Adrenal gland (tissue), 12 donors: ENCODE data around the gene LAPTM5. TPM values are rescaled to one million over a fixed set of nuclear protein-coding genes. Genes with fewer than 3 reads are reported as not detected.
A peak's percentile ranks its signal among the peaks of the same experiment; 100 is the strongest.

ENCODE experiments used
- DNase-seq, 7 donors: peaks; one replicate each; pipeline ENCODE4 v3.0.0-alpha.2; 2019 to 2020
- H3K27ac ChIP-seq, 5 donors: fragments of 200-600 bp; sonication (generic) in 4 of 5; 1 replicate in 3 of 5; 2 replicates in 2 of 5; pipeline versions ENCODE4 v1.5.1 to v1.8.0; 2016 to 2020; ENCODE audit warnings: mild to moderate bottlenecking in 1 of 5
- H3K27me3 ChIP-seq: fragments of 200-600 bp; 2 replicates; pipeline ENCODE4 v1.8.0; 2021
- H3K36me3 ChIP-seq, 2 donors: fragments of 200-600 bp; replicated peaks in 1 of 2; 1 replicate in 1 of 2; 2 replicates in 1 of 2; pipeline versions ENCODE4 v1.5.1 to v1.8.0; 2018 to 2022
- H3K4me1 ChIP-seq, 2 donors: fragments of 200-600 bp; replicated peaks in 1 of 2; 1 replicate in 1 of 2; 2 replicates in 1 of 2; pipeline versions ENCODE4 v1.5.1 to v1.8.0; 2018 to 2021
- H3K4me3 ChIP-seq, 4 donors: fragments of 200-600 bp; sonication (generic) in 3 of 4; one replicate each; pipeline ENCODE4 v1.5.1; 2016 to 2018
- H3K9me3 ChIP-seq, 3 donors: fragments of 200-600 bp; sonication (generic) in 1 of 3; replicated peaks in 1 of 3; 1 replicate in 2 of 3; 2 replicates in 1 of 3; pipeline versions ENCODE4 v1.5.1 to v1.8.0; 2016 to 2021
- CTCF ChIP-seq, 6 experiments: fragments of 450-650 bp in 4 of 6; fragments of 200-600 bp in 2 of 6; sonication (generic) in 1 of 6; IDR thresholded peaks; 1 replicate in 5 of 6; 2 replicates in 1 of 6; pipeline versions ENCODE4 v1.5.1 to v1.8.0; 2016 to 2021; ENCODE audit warnings: antibody characterized with exemption in 6 of 6, mild to moderate bottlenecking in 2 of 6, moderate library complexity in 1 of 6
- POLR2A ChIP-seq, 2 donors: fragments of 450-650 bp; IDR thresholded peaks; one replicate each; pipeline ENCODE4 v1.6.1; 2017; ENCODE audit warnings: antibody characterized with exemption in 2 of 2, mild to moderate bottlenecking in 2 of 2, moderate library complexity in 1 of 2
- WGBS, 4 donors: extraction: QIAGEN DNeasy Blood & Tissue Kit in 2 of 4; methylation state at CpG; one replicate each; pipeline versions ENCODE4 v1.1.5 to v1.1.7; 2013 to 2017; 5-methylcytosine and 5-hydroxymethylcytosine counted together
- intact Hi-C, 2 donors: fragments of 100-400 bp; cut with DNase I; formaldehyde crosslinking; loops; one replicate each; pipeline versions ENCODE4 v1.14.1 to v1.15.0; 2022 to 2023
- polyA plus RNA-seq, 3 donors: library from polyadenylated mRNA; stranded (reverse); fragments of 200-250 nt in 2 of 3; fragments of 350-450 nt in 1 of 3; fragmentation: Illumina TruSeq in 1 of 3; extraction: RNeasy Lipid Tissue Mini Kit (QIAGEN cat#74804) in 1 of 3; gene quantifications; one replicate each; pipeline ENCODE4 v1.2.3, GENCODE V29; 2013 to 2014
- total RNA-seq, 9 donors: library from RNA; depleted of rRNA in 4 of 9; stranded (reverse); fragments of >200 nt in 4 of 9; fragments of 120-200 nt in 1 of 9; fragmentation: NEBNext Ultra II Directional in 1 of 9; extraction: Animal tissue kit (Norgen Biotek cat#: 25700) in 1 of 9; gene quantifications; one replicate each; pipeline versions ENCODE4 v1.1.0 to v1.2.4, GENCODE V29; 2013 to 2023
- donor health status: healthy with polysubstance abuse.
- donor health status: Bipolar disorder and iron deficiency.
- donor health status: DM: yes; HTN: yes; CAD: no.
- donor health status: DM: no; HTN: no; CAD: no.
- donor health status: DM: no; HTN: no; CAD: no.
- donor health status: DM: yes; HTN: yes; CAD: no.

LAPTM5 gene
- total and polyA plus RNA-seq, 12 donors: 7.8 to 177 (median 109) TPM

GRCh38 chr1:30749691-30750583, 7.6 kb downstream of the LAPTM5 start:
- WGBS, 4 donors: 76 to 83% (median 82%) methylated on average over 23 of the region's 23 CpGs
- Histone ChIP-seq H3K4me1 (peaks cover 0 to 9% of the 10 kb centered on the region in 2 donors), H3K27me3 (no peaks in the 10 kb centered on the region), H3K36me3 (no peaks in the 10 kb centered on the region), H3K9me3 (no peaks in the 10 kb centered on the region), H3K27ac (peak overlapping the region in 1 of 5 donors; percentile 4), H3K4me3 (no peak overlapping the region)
- no peak for TF ChIP-seq CTCF (IDR thresholded peaks at IDR 0.05)
- no peak for DNase-seq
- intact Hi-C loops: no loop called here

GRCh38 chr1:30748699-30749401, 8.7 kb downstream of the LAPTM5 start:
- DNase-seq: no peak
- WGBS, 4 donors: 70 to 81% (median 79%) methylated on average over 14 to 16 of the region's 16 CpGs
- TF ChIP-seq CTCF (IDR thresholded peaks at IDR 0.05): no peak
- no peak for TF ChIP-seq POLR2A (IDR thresholded peaks at IDR 0.05)
- Histone ChIP-seq H3K4me1 (peaks cover 4 to 12% of the 10 kb centered on the region in 2 donors), H3K27me3 (no peaks in the 10 kb centered on the region), H3K36me3 (no peaks in the 10 kb centered on the region), H3K4me3 (no peak overlapping the region), H3K27ac (peak overlapping the region in 1 of 5 donors; percentile 45), H3K9me3 (no peaks in the 10 kb centered on the region)
- intact Hi-C loops: no loop called here

GRCh38 chr1:30748098-30748698, 9.4 kb downstream of the LAPTM5 start:
- Histone ChIP-seq H3K27ac (peak overlapping the region in 1 of 5 donors; percentile 45), H3K4me3 (no peak overlapping the region), H3K27me3 (no peaks in the 10 kb centered on the region), H3K4me1 (peaks cover 5 to 14% of the 10 kb centered on the region in 2 donors), H3K9me3 (no peaks in the 10 kb centered on the region), H3K36me3 (no peaks in the 10 kb centered on the region)
- TF ChIP-seq CTCF (IDR thresholded peaks at IDR 0.05): no peak
- no peak for TF ChIP-seq POLR2A (IDR thresholded peaks at IDR 0.05)
- intact Hi-C loops: no loop called here
- DNase-seq: no peak
- 66 to 75% (median 72%) methylated on average over 8 to 9 of the region's 9 CpGs for WGBS, 4 donors
